HEK293 (cell line): Measurements from ENCODE around the gene RPL29.
"Not testable (repeated sequence)": the region's sequence is repeated elsewhere in the genome, so short reads cannot be mapped to it uniquely, and the experiment has no call there.

Experiments used
- CTCF ChIA-PET: fragments of 350-600 bp; formaldehyde crosslinking; extraction: SDS; loops from one replicate; lab custom pipeline; 2021; ENCODE audit warnings: antibody characterized with exemption; lab: Yijun Ruan, JAX
- POLR2A ChIA-PET: fragments of 300-600 bp; formaldehyde crosslinking; extraction: SDS; loops from one replicate; lab custom pipeline; 2020; ENCODE audit warnings: antibody characterized with exemption, inconsistent platforms; lab: Yijun Ruan, JAX
- H3K27ac ChIP-seq: fragments of 200-500 bp; sonication (Bioruptor generic); 2 replicates; pipeline ENCODE4 v1.5.1; 2014; ENCODE audit warnings: low read depth, low read length, control low read depth, inconsistent platforms; ENCODE audit errors: extremely low read depth
- H3K36me3 ChIP-seq, 2 experiments: fragments of 200-500 bp in 1 of 2; sonication (Bioruptor generic) in 1 of 2; 1 replicate in 1 of 2; 2 replicates in 1 of 2; pipeline ENCODE4 v1.5.1; 2014 to 2017; ENCODE audit warnings: inconsistent platforms in 2 of 2, low read length in 2 of 2; ENCODE audit not compliant: control insufficient read depth in 2 of 2, insufficient read depth in 1 of 2
- H3K4me1 ChIP-seq: fragments of 200-500 bp; sonication (Bioruptor generic); 2 replicates; pipeline ENCODE4 v1.5.1; 2014; ENCODE audit warnings: mild to moderate bottlenecking, low read length, inconsistent platforms; ENCODE audit not compliant: control insufficient read depth, insufficient read depth
- H3K4me3 ChIP-seq: 2 replicates; pipeline ENCODE4 v1.5.1; 2011; ENCODE audit warnings: low read depth, mild to moderate bottlenecking, control low read depth, low read length, moderate library complexity
- H3K9me3 ChIP-seq: fragments of 200-500 bp; sonication (Bioruptor generic); 2 replicates; pipeline ENCODE4 v1.5.1; 2014; ENCODE audit warnings: low read depth, low read length, inconsistent platforms; ENCODE audit not compliant: control insufficient read depth, insufficient read depth
- BCL11B ChIP-seq: fragments of 450-650 bp; formaldehyde crosslinking; IDR thresholded peaks from 2 replicates; pipeline ENCODE4 v1.5.1; 2016; ENCODE audit warnings: low read depth, missing biosample characterization, missing genetic modification characterization
- HOXD13 ChIP-seq: sonication (generic); formaldehyde crosslinking; IDR thresholded peaks from 2 replicates; pipeline ENCODE4 v1.8.0; 2022; ENCODE audit warnings: missing genetic modification reagents, borderline replicate concordance
- KLF7 ChIP-seq: fragments of 450-650 bp; formaldehyde crosslinking; IDR thresholded peaks from 2 replicates; pipeline ENCODE4 v1.5.1; 2016; ENCODE audit warnings: missing biosample characterization, missing genetic modification characterization, borderline replicate concordance
- MEIS1 ChIP-seq: sonication (generic); formaldehyde crosslinking; IDR thresholded peaks from 2 replicates; pipeline ENCODE4 v1.8.1; 2022; ENCODE audit warnings: missing genetic modification reagents, mild to moderate bottlenecking, borderline replicate concordance
- SP2 ChIP-seq: fragments of 450-650 bp; formaldehyde crosslinking; IDR thresholded peaks from 2 replicates; pipeline ENCODE4 v1.5.1; 2016; ENCODE audit warnings: missing biosample characterization, missing genetic modification characterization
- ZBTB20 ChIP-seq: fragments of 450-650 bp; formaldehyde crosslinking; IDR thresholded peaks from 2 replicates; pipeline ENCODE4 v1.5.1; 2016; ENCODE audit warnings: missing biosample characterization, missing genetic modification characterization
- ZBTB8A ChIP-seq: fragments of 450-650 bp; formaldehyde crosslinking; IDR thresholded peaks from 2 replicates; pipeline ENCODE4 v1.5.1; 2016; ENCODE audit warnings: missing biosample characterization, missing genetic modification characterization
- ZNF140 ChIP-seq: fragments of 450-650 bp; formaldehyde crosslinking; IDR thresholded peaks from 2 replicates; pipeline ENCODE4 v1.5.1; 2016; ENCODE audit warnings: missing biosample characterization, missing genetic modification characterization
- ZNF202 ChIP-seq: fragments of 450-650 bp; formaldehyde crosslinking; IDR thresholded peaks from 2 replicates; pipeline ENCODE4 v1.5.1; 2016; ENCODE audit warnings: missing biosample characterization, missing genetic modification characterization, borderline replicate concordance
- ZNF302 ChIP-seq: fragments of 450-650 bp; formaldehyde crosslinking; IDR thresholded peaks from 2 replicates; pipeline ENCODE4 v1.5.1; 2016; ENCODE audit warnings: missing biosample characterization, missing genetic modification characterization, low read depth
- ZNF785 ChIP-seq: fragments of 450-650 bp; formaldehyde crosslinking; IDR thresholded peaks from 2 replicates; pipeline ENCODE4 v1.5.1; 2016; ENCODE audit warnings: missing biosample characterization, missing genetic modification characterization
- ZNF791 ChIP-seq: fragments of 450-650 bp; formaldehyde crosslinking; IDR thresholded peaks from 2 replicates; pipeline ENCODE4 v1.5.1; 2016; ENCODE audit warnings: missing biosample characterization, missing genetic modification characterization
- ZSCAN23 ChIP-seq: fragments of 450-650 bp; formaldehyde crosslinking; IDR thresholded peaks from 2 replicates; pipeline ENCODE4 v1.5.1; 2016; ENCODE audit warnings: missing biosample characterization, missing genetic modification characterization
- TF ChIP-seq, protein P1 (sequence below): fragments of 450-650 bp; formaldehyde crosslinking; IDR thresholded peaks from 2 replicates; pipeline ENCODE4 v1.5.1; 2016; ENCODE audit warnings: missing biosample characterization, missing genetic modification characterization, low read depth
- TF ChIP-seq, protein P2 (sequence below): fragments of 450-650 bp; formaldehyde crosslinking; IDR thresholded peaks from 2 replicates; pipeline ENCODE4 v1.5.1; 2016; ENCODE audit warnings: missing biosample characterization, missing genetic modification characterization
- TF ChIP-seq, protein P3 (sequence below): fragments of 450-650 bp; formaldehyde crosslinking; IDR thresholded peaks from 2 replicates; pipeline ENCODE4 v1.5.1; 2016; ENCODE audit warnings: missing biosample characterization, missing genetic modification characterization

RPL29 gene

DNA sequence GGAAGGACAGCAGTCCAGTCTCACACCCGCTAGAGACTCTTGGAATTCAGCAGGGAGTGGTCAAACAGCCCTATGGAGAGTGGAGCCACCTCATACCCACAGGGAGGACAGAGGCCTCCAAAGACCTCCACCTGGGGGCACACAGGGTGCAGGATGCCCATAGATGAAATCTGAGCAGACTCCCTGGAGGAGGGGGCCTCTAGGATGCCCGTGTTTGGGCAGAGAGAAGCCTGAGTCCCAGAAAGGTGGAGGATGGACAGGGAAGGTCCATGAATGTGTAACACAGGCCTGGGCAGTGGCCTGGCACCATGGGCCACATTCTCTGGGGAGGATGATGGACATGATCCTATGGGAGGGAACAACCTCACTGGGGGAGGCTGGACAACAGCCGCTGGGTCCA is 39.0 kb upstream of the RPL29 start:
- H3K4me3 ChIP-seq, result no peak overlapping the region
- CTCF ChIA-PET, result interaction anchor here (1.3 kb wide), 1 partner anchor 33 kb away, joined by 5 read pairs; no protein-coding TSS in a partner anchor
- TF ChIP-seq ZBTB8A (tag by site-specific recombination) (no peak), ZSCAN23 (tag by site-specific recombination) (no peak), BCL11B (tag by site-specific recombination) (no peak), ZBTB20 (tag by site-specific recombination) (no peak), MEIS1 (no peak), ZNF302 (tag by site-specific recombination) (no peak)
- TF ChIP-seq, protein P1, sequence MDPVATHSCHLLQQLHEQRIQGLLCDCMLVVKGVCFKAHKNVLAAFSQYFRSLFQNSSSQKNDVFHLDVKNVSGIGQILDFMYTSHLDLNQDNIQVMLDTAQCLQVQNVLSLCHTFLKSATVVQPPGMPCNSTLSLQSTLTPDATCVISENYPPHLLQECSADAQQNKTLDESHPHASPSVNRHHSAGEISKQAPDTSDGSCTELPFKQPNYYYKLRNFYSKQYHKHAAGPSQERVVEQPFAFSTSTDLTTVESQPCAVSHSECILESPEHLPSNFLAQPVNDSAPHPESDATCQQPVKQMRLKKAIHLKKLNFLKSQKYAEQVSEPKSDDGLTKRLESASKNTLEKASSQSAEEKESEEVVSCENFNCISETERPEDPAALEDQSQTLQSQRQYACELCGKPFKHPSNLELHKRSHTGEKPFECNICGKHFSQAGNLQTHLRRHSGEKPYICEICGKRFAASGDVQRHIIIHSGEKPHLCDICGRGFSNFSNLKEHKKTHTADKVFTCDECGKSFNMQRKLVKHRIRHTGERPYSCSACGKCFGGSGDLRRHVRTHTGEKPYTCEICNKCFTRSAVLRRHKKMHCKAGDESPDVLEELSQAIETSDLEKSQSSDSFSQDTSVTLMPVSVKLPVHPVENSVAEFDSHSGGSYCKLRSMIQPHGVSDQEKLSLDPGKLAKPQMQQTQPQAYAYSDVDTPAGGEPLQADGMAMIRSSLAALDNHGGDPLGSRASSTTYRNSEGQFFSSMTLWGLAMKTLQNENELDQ, result no peak
- TF ChIP-seq, protein P2, sequence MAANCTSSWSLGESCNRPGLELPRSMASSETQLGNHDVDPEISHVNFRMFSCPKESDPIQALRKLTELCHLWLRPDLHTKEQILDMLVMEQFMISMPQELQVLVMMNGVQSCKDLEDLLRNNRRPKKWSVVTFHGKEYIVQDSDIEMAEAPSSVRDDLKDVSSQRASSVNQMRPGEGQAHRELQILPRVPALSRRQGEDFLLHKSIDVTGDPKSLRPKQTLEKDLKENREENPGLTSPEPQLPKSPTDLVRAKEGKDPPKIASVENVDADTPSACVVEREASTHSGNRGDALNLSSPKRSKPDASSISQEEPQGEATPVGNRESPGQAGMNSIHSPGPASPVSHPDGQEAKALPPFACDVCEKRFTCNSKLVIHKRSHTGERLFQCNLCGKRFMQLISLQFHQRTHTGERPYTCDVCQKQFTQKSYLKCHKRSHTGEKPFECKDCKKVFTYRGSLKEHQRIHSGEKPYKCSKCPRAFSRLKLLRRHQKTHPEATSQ (tag by site-specific recombination), result no peak

DNA sequence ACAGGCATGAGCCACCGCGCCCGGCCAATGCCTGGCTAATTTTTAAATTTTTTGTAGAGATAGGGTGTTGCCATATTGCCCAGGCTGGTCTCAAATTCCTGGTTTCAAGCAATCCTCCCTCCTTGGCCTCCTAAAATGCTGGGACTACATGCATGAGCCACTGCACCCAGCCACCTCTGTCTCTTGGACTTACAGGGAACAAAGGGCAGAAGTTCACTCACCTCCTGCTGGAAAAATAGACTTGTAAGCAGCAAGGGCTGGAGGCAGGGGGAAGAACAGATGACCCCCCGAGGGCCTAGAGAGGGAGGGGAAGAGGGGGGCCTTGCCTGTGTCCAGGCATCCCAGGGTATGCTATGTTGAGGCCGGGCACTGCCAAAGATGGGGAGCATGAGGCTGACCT is 38.5 kb upstream of the RPL29 start:
- POLR2A ChIA-PET, result no interaction called here
- Histone ChIP-seq H3K4me1 (no peaks in the 10 kb centered on the region), H3K9me3 (no peaks in the 10 kb centered on the region), H3K4me3 (no peak overlapping the region), H3K36me3 (no peaks in the 10 kb centered on the region), H3K27ac (no peak overlapping the region)
- TF ChIP-seq ZNF785 (tag by site-specific recombination), result no peak
- TF ChIP-seq ZNF140 (tag by site-specific recombination), result no peak
- no peak for TF ChIP-seq HOXD13 (CRISPR knock-in tag)
- TF ChIP-seq KLF7 (tag by site-specific recombination), result no peak
- no peak for TF ChIP-seq SP2
- TF ChIP-seq ZNF202, result no peak
- no peak for TF ChIP-seq ZNF791 (tag by site-specific recombination)
- TF ChIP-seq, protein P3, sequence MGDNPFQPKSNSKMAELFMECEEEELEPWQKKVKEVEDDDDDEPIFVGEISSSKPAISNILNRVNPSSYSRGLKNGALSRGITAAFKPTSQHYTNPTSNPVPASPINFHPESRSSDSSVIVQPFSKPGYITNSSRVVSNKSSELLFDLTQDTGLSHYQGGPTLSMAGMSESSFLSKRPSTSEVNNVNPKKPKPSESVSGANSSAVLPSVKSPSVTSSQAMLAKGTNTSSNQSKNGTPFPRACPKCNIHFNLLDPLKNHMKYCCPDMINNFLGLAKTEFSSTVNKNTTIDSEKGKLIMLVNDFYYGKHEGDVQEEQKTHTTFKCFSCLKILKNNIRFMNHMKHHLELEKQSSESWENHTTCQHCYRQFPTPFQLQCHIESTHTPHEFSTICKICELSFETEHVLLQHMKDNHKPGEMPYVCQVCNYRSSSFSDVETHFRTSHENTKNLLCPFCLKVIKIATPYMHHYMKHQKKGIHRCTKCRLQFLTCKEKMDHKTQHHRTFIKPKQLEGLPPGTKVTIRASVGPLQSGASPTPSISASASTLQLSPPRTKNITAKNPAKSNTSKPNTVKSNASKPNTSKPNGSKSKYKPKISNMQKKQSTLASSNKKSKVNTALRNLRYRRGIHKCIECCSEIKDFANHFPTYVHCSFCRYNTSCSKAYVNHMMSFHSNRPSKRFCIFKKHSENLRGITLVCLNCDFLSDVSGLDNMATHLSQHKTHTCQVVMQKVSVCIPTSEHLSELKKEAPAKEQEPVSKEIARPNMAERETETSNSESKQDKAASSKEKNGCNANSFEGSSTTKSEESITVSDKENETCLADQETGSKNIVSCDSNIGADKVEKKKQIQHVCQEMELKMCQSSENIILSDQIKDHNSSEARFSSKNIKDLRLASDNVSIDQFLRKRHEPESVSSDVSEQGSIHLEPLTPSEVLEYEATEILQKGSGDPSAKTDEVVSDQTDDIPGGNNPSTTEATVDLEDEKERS, result no peak
- CTCF ChIA-PET, result no interaction called here

More for the DNA sequence above, 39.0 kb upstream of the RPL29 start:
- Histone ChIP-seq H3K36me3 (no peaks in the 10 kb centered on the region), H3K9me3 (no peaks in the 10 kb centered on the region), H3K4me1 (no peaks in the 10 kb centered on the region), H3K27ac (no peak overlapping the region)
- POLR2A ChIA-PET, result no interaction called here

DNA sequence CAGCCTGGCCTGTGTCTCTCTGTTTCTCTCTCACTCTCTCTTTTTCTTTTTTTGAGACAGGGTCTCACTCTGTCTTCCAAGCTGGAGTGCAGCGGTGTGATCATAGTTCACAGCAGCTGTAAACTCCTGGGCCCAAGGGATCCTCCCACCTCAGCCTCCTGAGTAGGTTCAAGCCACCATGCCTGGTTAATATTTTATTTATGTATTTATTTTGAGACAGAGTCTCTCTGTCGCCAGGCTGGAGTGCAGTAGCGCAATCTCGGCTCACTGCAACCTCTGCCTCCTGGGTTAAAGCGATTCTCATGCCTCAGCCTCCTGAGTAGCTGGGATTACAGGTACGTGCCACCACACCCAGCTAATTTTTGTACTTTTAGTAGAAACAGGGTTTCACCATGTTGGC is 38.1 kb upstream of the RPL29 start:
- H3K4me3 ChIP-seq, H3K9me3 ChIP-seq, H3K27ac ChIP-seq, H3K4me1 ChIP-seq, POLR2A ChIA-PET, H3K36me3 ChIP-seq, CTCF ChIA-PET: not testable (repeated sequence)
